WI38 (cell line): ENCODE results near the gene GALNS.
"Not testable (repeated sequence)": the region's sequence is repeated elsewhere in the genome, so short reads cannot be mapped to it uniquely, and the experiment has no call there.

ENCODE experiments used
- H3K4me3 ChIP-seq: 2 replicates; pipeline ENCODE4 v1.5.1; 2011; ENCODE audit warnings: low read depth, mild to moderate bottlenecking, control low read depth, low read length
- CTCF ChIP-seq: IDR thresholded peaks from 2 replicates; pipeline ENCODE4 v1.5.1; 2012; ENCODE audit warnings: low read depth, mild to moderate bottlenecking, control low read depth, low read length

The GALNS gene

GRCh38 chr16:88772871-88773811 is 83.6 kb downstream of the GALNS start:
- no peak for TF ChIP-seq CTCF
- peak overlapping the region; percentile 51 for H3K4me3 ChIP-seq

GRCh38 chr16:88771781-88772180 is 85.0 kb downstream of the GALNS start:
- H3K4me3 ChIP-seq, result not testable (repeated sequence)

GRCh38 chr16:88771294-88771772 is 85.4 kb downstream of the GALNS start:
- H3K4me3 ChIP-seq, result no peak overlapping the region
- TF ChIP-seq CTCF, result no peak

- no peak for TF ChIP-seq CTCF
- H3K4me3 ChIP-seq, result peak overlapping the region; percentile 20; the same call in 1 of the 2 replicates
Measured at GRCh38 chr16:88770461-88771293, 86.1 kb downstream of the GALNS start.

- H3K4me3 ChIP-seq, result peak overlapping the region; percentile 20; the same call in 1 of the 2 replicates
Measured at GRCh38 chr16:88769617-88770460, 86.9 kb downstream of the GALNS start.

GRCh38 chr16:88768071-88768783 is 88.5 kb downstream of the GALNS start:
- no peak for TF ChIP-seq CTCF
- H3K4me3 ChIP-seq, result no peak overlapping the region

More at GRCh38 chr16:88769617-88770460, 86.9 kb downstream of the GALNS start:
- no peak for TF ChIP-seq CTCF
